ENCODE measurements around the gene TAF4.

- TF ChIP-seq POLR2A (IDR thresholded peaks at IDR 0.05; ENCODE audit: low read length), result no peak
- no peak for TF ChIP-seq GATA1 (IDR thresholded peaks at IDR 0.05; ENCODE audit: low read depth, low read length)
These were observed 75.2 kb downstream of the TAF4 start for GRCh38 chr20:61990484-61990883.
